22Rv1 (cell line): ENCODE measurements around the gene CYP19A1.

Source experiments
- H3K27ac ChIP-seq: fragments of 450-650 bp; 2 replicates; pipeline ENCODE4 v1.5.1; 2017
- ZFX ChIP-seq: fragments of 450-650 bp; IDR thresholded peaks from 2 replicates; pipeline ENCODE4 v1.6.1; 2017; ENCODE audit warnings: antibody characterized with exemption, borderline replicate concordance
- TF ChIP-seq, protein P1 (sequence below): fragments of 450-650 bp; IDR thresholded peaks from 2 replicates; pipeline ENCODE4 v1.5.1; 2017; ENCODE audit warnings: mild to moderate bottlenecking

The CYP19A1 gene

DNA sequence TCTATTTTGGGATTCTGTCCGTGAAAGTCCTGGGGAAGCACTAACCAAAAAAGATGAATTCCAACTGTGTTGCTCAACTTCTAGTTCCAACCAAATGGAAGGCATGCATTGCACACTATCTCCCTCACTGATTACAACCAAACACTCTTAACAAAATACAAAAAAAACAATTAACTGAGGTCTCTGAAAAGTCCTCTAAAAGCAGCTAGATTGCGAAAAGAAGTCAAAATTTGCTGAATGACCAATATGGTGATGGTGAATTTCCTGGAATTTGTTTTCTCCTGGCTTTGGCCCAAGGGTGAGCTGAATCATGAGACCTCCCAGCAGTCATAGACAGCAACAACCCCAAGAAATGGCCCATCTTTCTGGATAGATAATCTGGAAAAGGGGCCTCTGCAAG, 28.3 kb downstream of the CYP19A1 start:
- H3K27ac ChIP-seq = no peak overlapping the region
- TF ChIP-seq, protein P1, sequence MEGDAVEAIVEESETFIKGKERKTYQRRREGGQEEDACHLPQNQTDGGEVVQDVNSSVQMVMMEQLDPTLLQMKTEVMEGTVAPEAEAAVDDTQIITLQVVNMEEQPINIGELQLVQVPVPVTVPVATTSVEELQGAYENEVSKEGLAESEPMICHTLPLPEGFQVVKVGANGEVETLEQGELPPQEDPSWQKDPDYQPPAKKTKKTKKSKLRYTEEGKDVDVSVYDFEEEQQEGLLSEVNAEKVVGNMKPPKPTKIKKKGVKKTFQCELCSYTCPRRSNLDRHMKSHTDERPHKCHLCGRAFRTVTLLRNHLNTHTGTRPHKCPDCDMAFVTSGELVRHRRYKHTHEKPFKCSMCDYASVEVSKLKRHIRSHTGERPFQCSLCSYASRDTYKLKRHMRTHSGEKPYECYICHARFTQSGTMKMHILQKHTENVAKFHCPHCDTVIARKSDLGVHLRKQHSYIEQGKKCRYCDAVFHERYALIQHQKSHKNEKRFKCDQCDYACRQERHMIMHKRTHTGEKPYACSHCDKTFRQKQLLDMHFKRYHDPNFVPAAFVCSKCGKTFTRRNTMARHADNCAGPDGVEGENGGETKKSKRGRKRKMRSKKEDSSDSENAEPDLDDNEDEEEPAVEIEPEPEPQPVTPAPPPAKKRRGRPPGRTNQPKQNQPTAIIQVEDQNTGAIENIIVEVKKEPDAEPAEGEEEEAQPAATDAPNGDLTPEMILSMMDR = no peak
- TF ChIP-seq ZFX = no peak

DNA sequence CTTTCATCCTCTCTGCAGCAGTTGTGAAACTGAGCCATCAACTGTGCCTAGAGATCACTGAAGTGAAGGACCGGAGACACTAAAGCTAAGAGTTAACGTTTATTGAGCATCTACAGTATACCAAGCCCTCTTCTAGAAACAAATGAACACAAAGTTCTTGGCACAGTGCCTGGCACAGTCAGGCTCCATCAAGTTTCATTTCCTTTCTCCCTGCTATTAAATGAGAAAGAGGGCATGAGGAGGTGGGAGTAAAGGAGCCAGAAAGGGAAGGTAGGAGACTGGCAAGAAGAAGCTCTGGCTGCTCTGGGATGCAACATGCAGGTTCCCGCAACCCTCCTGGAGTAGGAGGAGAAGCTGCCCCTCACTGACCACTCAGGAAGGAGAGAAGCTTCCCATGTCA, 30.6 kb downstream of the CYP19A1 start:
- TF ChIP-seq ZFX = no peak
- TF ChIP-seq, protein P1 = no peak

DNA sequence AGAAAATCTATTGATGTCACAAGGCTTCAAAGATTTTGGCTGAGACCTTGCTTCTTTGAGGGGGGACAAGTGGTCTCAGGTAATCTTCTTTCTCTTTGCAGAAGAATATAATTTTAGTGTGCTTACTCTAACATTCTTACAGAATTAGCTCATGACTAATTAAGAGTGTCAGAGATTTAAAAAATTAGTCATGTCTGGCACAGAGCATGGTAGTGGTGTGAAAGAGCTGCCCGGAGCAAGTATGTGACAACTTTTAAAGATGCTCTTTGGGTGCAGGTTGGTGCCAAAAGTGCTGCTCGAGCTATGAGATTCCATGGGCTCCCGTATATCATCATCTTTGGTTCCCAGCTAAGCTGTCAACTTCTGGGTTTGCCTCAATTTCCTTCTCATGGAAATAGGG, 31.1 kb downstream of the CYP19A1 start:
- TF ChIP-seq, protein P1 = no peak
- no peak for TF ChIP-seq ZFX
- no peak overlapping the region for H3K27ac ChIP-seq

More for the DNA sequence above, 30.6 kb downstream of the CYP19A1 start:
- H3K27ac ChIP-seq = no peak overlapping the region

DNA sequence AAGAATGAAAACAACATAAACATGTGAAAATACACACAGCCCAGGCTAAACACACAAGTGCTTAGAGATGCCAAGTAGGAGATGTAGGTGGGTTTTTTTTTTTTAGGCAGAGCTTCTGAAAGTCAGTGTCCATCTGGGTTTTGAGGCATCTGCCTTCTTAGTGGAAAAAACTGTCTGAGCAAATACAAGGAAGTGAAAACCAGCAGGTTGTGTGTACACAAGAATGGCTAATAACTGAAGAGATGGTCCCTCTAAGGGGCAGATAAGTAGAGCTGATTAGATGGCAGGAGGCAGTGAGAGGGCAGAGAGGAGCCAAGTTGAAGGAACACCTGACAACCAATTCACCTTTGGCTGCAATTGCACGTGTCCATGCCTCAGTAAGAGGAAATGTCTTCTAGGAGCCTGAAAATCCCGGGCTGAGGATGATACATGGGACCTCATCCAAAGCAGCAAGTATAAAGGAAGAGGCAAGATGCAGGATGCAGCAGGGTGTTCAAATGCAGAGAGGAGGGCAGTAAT, 34.9 kb downstream of the CYP19A1 start:
- no peak for TF ChIP-seq ZFX
- TF ChIP-seq, protein P1 = no peak
- H3K27ac ChIP-seq = no peak overlapping the region

DNA sequence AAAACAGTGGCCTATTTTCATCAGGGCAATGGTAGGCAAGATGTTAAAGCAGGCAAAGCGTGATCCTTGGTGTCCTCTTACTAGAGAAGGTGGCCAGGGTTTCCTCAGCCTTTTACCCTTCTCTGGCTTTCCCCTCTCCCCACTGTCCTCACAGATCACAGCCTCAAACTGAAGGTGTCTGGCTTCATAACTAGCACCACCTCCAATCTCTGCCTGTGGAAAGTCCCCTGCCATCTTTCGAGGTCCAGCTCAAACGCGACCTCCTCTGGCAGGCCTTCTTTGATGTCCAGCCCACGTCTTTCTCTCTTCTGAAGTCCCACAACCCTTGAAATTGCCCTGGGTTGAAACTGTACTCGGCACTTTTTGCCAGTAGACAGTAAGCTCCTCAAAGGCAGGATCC, 35.9 kb downstream of the CYP19A1 start:
- no peak overlapping the region for H3K27ac ChIP-seq
- TF ChIP-seq, protein P1 = no peak
- no peak for TF ChIP-seq ZFX

DNA sequence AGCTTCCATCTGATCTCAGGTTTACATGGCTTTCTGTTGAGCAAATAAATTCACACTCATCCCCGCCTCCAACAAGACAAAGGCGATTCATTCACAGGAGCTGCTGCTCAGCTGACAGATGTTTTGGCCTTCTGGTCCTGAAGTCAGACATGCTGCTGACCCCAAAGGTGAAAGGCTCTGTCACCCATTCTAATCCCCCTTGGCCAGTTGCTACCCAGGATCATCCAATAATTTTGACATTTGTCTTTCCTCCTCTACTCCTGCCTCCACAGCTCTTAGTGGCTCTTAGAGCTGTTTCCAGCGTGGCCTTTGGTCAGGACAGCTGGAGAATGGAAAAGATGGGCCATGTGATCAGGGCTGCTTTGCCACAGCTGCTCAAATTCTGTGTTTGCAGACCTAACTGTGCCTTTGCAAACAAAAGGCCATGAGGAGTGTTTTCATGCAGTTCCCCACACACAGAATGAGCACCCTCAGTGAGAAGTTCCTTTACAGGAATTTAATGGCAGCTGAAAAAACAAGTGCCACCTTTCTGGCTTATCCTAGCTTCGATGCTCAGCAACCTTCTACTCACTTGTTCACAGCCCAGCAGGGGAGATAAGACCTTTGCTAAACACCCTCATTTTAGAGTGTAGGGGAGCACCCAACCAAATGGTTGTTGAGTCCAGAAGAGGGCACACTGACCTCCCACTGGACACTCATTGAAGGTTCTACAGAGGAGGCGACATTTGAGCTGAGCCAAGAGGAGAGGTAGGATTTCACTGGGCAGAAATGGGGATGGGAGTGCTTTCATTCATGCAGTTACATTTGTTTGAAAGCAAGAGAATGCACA, 39.0 kb downstream of the CYP19A1 start:
- TF ChIP-seq, protein P1 = no peak
- H3K27ac ChIP-seq = no peak overlapping the region

DNA sequence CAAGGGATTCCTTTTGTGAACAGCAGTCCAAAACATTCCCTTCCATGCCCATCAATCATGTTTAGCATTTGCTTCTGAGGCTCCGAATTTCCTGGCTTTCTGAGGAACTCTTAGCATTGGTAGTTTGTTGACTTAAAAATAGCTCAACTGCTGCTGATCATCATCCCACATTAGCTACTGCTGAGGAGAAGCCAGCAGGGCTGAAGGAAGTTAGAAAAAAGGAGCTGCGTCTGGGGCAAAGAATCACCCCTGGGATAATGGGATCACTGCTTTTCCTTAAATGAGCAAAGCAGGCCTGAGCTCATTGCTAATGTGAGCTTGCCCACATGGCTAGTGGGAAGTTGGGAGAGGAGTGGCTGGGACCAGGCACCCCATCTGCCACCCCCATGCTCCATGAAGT, 39.8 kb downstream of the CYP19A1 start:
- no peak overlapping the region for H3K27ac ChIP-seq
- TF ChIP-seq ZFX = no peak
- TF ChIP-seq, protein P1 = no peak
